ENCODE results near the gene BTN1A1. TPM values are rescaled to one million over a fixed set of nuclear protein-coding genes. Genes with fewer than 3 reads are reported as not detected.

The BTN1A1 gene
- total and polyA plus RNA-seq, 4 donors = 0.06 to 0.26 (median 0.06) TPM; not detected in 1

DNA sequence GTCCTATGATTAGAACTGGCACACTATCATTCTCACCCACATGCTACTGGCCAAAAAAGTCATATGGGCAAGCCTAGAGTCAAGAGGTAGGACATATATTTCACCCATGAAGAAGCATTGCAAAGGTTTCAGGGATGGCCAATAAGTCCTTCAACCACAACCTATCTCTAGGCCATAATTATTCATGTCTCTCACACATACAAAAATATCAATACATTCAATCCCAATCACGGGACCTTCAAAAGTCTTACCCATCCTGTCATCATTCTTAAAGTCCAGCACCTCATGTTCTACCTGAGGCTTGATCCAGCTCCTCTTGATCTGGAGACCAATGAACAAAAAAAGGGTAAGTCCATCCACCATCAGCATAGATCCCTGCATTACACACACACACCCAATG is 12.6 kb upstream of the BTN1A1 start:
- no peaks in the 10 kb centered on the region for H3K27me3 ChIP-seq (ENCODE audit: control insufficient read depth in 3 of 3, insufficient read depth in 3 of 3, low read length in 2 of 3)
- TF ChIP-seq, protein P1, sequence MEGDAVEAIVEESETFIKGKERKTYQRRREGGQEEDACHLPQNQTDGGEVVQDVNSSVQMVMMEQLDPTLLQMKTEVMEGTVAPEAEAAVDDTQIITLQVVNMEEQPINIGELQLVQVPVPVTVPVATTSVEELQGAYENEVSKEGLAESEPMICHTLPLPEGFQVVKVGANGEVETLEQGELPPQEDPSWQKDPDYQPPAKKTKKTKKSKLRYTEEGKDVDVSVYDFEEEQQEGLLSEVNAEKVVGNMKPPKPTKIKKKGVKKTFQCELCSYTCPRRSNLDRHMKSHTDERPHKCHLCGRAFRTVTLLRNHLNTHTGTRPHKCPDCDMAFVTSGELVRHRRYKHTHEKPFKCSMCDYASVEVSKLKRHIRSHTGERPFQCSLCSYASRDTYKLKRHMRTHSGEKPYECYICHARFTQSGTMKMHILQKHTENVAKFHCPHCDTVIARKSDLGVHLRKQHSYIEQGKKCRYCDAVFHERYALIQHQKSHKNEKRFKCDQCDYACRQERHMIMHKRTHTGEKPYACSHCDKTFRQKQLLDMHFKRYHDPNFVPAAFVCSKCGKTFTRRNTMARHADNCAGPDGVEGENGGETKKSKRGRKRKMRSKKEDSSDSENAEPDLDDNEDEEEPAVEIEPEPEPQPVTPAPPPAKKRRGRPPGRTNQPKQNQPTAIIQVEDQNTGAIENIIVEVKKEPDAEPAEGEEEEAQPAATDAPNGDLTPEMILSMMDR (IDR thresholded peaks at IDR 0.05; ENCODE audit: control extremely low read depth, extremely low read depth) = no peak
- DNase-seq (no peak), ATAC-seq (ENCODE audit: insufficient read depth, low FRiP score) (no peak)
- H3K4me3 ChIP-seq = no peak overlapping the region
- H3K27ac ChIP-seq (ENCODE audit: low read depth in 1 of 2, low read length in 1 of 2) = no peak overlapping the region
- no peaks in the 10 kb centered on the region for H3K4me1 ChIP-seq (ENCODE audit: control insufficient read depth in 5 of 5, insufficient read depth in 5 of 5, low read length in 5 of 5)
- H3K36me3 ChIP-seq (ENCODE audit: control insufficient read depth in 4 of 4, insufficient read depth in 4 of 4, low read length in 4 of 4) = no peaks in the 10 kb centered on the region
- H3K9ac ChIP-seq (ENCODE audit: insufficient read depth in 1 of 2, low read length in 2 of 2) = no peak overlapping the region
- H3K9me3 ChIP-seq (ENCODE audit: control insufficient read depth in 4 of 4, insufficient read depth in 3 of 4, low read length in 3 of 4) = peaks cover 0 to 2% (median 0%) of the 10 kb centered on the region in 4 donors
- WGBS, 2 donors = 96 to 100% methylated on average over 1 of the region's 1 CpG

DNA sequence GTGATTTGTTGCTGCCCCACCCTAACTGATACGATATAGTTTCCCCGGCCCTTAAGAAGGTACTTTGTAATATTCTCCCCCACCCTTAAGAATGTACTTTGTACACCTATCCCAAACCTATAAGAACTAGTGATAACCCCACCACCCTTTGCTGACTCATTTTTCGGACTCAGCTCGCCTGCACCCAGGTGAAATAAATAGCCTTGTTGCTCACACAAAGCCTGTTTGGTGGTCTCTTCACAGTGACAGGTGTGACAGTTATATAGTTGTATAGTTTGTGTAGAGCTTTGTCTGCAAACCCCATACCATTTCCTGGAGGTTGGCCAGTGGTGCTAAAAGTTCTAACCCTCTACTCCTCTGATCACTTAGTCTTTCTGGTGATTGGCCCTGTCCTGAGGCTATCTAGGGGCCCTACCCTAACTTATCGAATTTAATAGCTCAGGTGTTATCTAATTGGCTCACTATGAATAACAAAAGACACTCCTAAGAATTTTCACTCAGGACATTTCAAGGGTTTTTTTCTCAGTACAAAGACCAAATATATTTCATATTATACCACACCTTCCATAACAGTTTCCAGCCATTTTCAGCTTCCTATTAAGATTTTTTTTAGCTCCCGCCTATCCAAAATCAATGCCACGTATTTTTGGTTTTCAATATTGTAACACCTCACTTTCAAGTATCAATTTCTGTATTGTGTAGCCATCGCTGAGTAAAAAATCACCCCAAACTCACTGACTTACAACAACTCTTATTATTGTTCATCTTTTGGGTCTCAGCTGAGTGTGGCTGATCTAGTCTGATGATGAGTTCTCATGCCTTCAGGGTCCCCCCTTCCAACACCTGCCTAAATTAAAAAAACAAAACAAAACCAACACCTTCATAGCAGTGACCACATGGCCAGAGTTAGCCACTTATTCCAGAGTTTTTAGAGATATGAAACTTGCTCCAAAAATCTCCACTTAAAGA is 9.8 kb upstream of the BTN1A1 start:
- Histone ChIP-seq H3K9ac (ENCODE audit: insufficient read depth in 1 of 2, low read length in 2 of 2) (no peak overlapping the region), H3K4me3 (no peak overlapping the region), H3K27ac (ENCODE audit: low read depth in 1 of 2, low read length in 1 of 2) (no peak overlapping the region), H3K36me3 (ENCODE audit: control insufficient read depth in 4 of 4, insufficient read depth in 4 of 4, low read length in 4 of 4) (no peaks in the 10 kb centered on the region), H3K9me3 (ENCODE audit: control insufficient read depth in 4 of 4, insufficient read depth in 3 of 4, low read length in 3 of 4) (no peaks in the 10 kb centered on the region), H3K27me3 (ENCODE audit: control insufficient read depth in 3 of 3, insufficient read depth in 3 of 3, low read length in 2 of 3) (no peaks in the 10 kb centered on the region), H3K4me1 (ENCODE audit: control insufficient read depth in 5 of 5, insufficient read depth in 5 of 5, low read length in 5 of 5) (no peaks in the 10 kb centered on the region)
- TF ChIP-seq, protein P1 (IDR thresholded peaks at IDR 0.05; ENCODE audit: control extremely low read depth, extremely low read depth) = no peak
- WGBS, 2 donors = 85 to 92% methylated on average over 8 of the region's 8 CpGs
- DNase-seq = no peak
- no peak for ATAC-seq (ENCODE audit: insufficient read depth, low FRiP score)

DNA sequence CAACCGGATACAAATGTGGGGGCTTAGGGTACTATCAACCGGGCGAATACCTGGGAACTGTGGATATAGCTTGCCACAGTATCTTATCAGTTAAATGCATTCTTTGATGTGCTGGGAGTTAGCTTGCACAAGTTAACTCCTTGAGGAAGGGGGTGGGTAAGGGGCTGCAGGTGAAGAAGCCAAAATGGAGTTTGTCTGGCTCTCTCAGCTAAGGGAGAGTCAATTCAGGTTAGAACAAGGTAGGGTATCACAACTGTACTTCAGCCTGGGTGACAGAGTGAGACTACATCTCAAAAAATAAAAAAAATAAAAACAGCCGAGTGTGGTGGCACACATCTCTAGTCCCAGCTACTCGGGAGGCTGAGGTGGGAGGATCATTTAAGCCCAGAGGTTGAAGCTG is 8.5 kb upstream of the BTN1A1 start:
- no peak overlapping the region for H3K4me3 ChIP-seq
- no peak for ATAC-seq (ENCODE audit: insufficient read depth, low FRiP score)
- WGBS, 2 donors = 87 to 92% methylated on average over 5 of the region's 5 CpGs
- no peak overlapping the region for H3K27ac ChIP-seq (ENCODE audit: low read depth in 1 of 2, low read length in 1 of 2)
- H3K27me3 ChIP-seq (ENCODE audit: control insufficient read depth in 3 of 3, insufficient read depth in 3 of 3, low read length in 2 of 3) = no peaks in the 10 kb centered on the region
- no peaks in the 10 kb centered on the region for H3K4me1 ChIP-seq (ENCODE audit: control insufficient read depth in 5 of 5, insufficient read depth in 5 of 5, low read length in 5 of 5)
- H3K36me3 ChIP-seq (ENCODE audit: control insufficient read depth in 4 of 4, insufficient read depth in 4 of 4, low read length in 4 of 4) = no peaks in the 10 kb centered on the region
- no peak overlapping the region for H3K9ac ChIP-seq (ENCODE audit: insufficient read depth in 1 of 2, low read length in 2 of 2)
- TF ChIP-seq, protein P1 (IDR thresholded peaks at IDR 0.05; ENCODE audit: control extremely low read depth, extremely low read depth) = no peak
- DNase-seq = no peak
- no peaks in the 10 kb centered on the region for H3K9me3 ChIP-seq (ENCODE audit: control insufficient read depth in 4 of 4, insufficient read depth in 3 of 4, low read length in 3 of 4)

Measured in lung (tissue), 12 donors.